GM19351 (cell line): Measurements from ENCODE around the gene DMXL2.
"Not testable (repeated sequence)": the region's sequence is repeated elsewhere in the genome, so short reads cannot be mapped to it uniquely, and the experiment has no call there.

ENCODE experiments used
- ATAC-seq: cut with Tn5 transposase; IDR thresholded peaks from one replicate; pipeline ENCODE4 v1.9.1; 2021; ENCODE audit warnings: mild to moderate bottlenecking, moderate library complexity; ENCODE audit not compliant: unreplicated experiment

DMXL2 gene

GRCh38 chr15:51577636-51578304, 44.8 kb downstream of the DMXL2 start:
- ATAC-seq: no peak

GRCh38 chr15:51576911-51577500, 45.6 kb downstream of the DMXL2 start:
- no peak for ATAC-seq

GRCh38 chr15:51576286-51576850, 46.2 kb downstream of the DMXL2 start:
- no peak for ATAC-seq

GRCh38 chr15:51575775-51576174, 46.8 kb downstream of the DMXL2 start:
- no peak for ATAC-seq

- not testable (repeated sequence) for ATAC-seq
Observed at GRCh38 chr15:51573352-51573751, 49.2 kb downstream of the DMXL2 start.

GRCh38 chr15:51568939-51569784, 53.4 kb downstream of the DMXL2 start:
- not testable (repeated sequence) for ATAC-seq

GRCh38 chr15:51561271-51561670, 61.3 kb downstream of the DMXL2 start:
- no peak for ATAC-seq

- ATAC-seq: no peak
Observed at GRCh38 chr15:51558876-51559275, 63.7 kb downstream of the DMXL2 start.

- no peak for ATAC-seq
Observed at GRCh38 chr15:51558411-51558810, 64.2 kb downstream of the DMXL2 start.

GRCh38 chr15:51550841-51551240, 71.7 kb downstream of the DMXL2 start:
- ATAC-seq: no peak

GRCh38 chr15:51547656-51548055, 74.9 kb downstream of the DMXL2 start:
- no peak for ATAC-seq

GRCh38 chr15:51536965-51537574, 85.5 kb downstream of the DMXL2 start:
- ATAC-seq: no peak

- no peak for ATAC-seq
Observed at GRCh38 chr15:51533672-51534398, 88.7 kb downstream of the DMXL2 start.

- ATAC-seq: no peak
Observed at GRCh38 chr15:51526955-51527354, 95.6 kb downstream of the DMXL2 start.

GRCh38 chr15:51524376-51524775, 98.2 kb downstream of the DMXL2 start:
- no peak for ATAC-seq

GRCh38 chr15:51516291-51516690, 106.3 kb downstream of the DMXL2 start:
- no peak for ATAC-seq

GRCh38 chr15:51505251-51505650, 117.3 kb downstream of the DMXL2 start:
- ATAC-seq: no peak

- no peak for ATAC-seq
Observed at GRCh38 chr15:51503003-51503402, 119.6 kb downstream of the DMXL2 start.

- no peak for ATAC-seq
Observed at GRCh38 chr15:51499379-51499976, 123.1 kb downstream of the DMXL2 start.

- ATAC-seq: no peak
Observed at GRCh38 chr15:51497806-51498205, 124.8 kb downstream of the DMXL2 start.
